Measurements from ENCODE around the gene ARHGEF7. TPM values are rescaled to one million over a fixed set of nuclear protein-coding genes. Genes with fewer than 3 reads are reported as not detected.

Gene ARHGEF7
- total RNA-seq, 5 donors from 2014 or later (not counting 1 experiment from before 2014, with no cell fraction given): 68.0 to 85.8 (median 83.7) TPM

DNA sequence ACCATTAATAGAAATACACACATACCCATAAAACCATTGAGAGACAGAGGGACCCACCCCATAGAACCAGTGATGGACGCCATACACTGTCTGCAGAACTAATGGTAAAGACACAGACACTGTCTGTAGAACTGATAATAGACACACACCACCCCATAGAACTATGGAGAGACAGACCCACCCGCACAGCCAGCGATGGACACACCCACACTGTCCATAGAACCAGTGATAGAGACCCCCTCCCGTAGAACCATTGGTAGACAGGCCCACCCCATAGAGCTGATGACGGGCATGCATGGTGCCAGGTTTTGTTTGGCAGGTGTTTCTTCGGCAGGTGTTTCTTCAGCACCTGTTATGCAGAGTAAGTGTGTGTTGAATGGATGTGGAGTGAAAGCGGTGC lies 117.1 kb downstream of the ARHGEF7 start:
- Mint-ChIP-seq H3K27ac (no peak overlapping the region), H3K4me3 (no peak overlapping the region), H3K4me1 (peaks cover 18 to 44% (median 23%) of the 10 kb centered on the region in 3 donors), H3K27me3 (no peaks in the 10 kb centered on the region), H3K36me3 (peaks cover 49% of the 10 kb centered on the region), H3K9me3 (no peaks in the 10 kb centered on the region)
- 97% methylated on average over 6 of the region's 7 CpGs for WGBS (ENCODE audit: insufficient coverage)
- H3K9me3 ChIP-seq: no peaks in the 10 kb centered on the region
- H3K27ac ChIP-seq (ENCODE audit: low read length): no peak overlapping the region
- H3K4me1 ChIP-seq (ENCODE audit: control insufficient read depth in 1 of 2, extremely low read depth in 1 of 2, insufficient read depth in 2 of 2, low read length in 2 of 2): no peaks in the 10 kb centered on the region
- no peak for ATAC-seq (replicated peaks in 1 of 4)
- H3K36me3 ChIP-seq (ENCODE audit: control insufficient read depth in 2 of 2, extremely low read depth in 1 of 2, insufficient read depth in 1 of 2, low read length in 1 of 2): peaks cover 27 to 50% of the 10 kb centered on the region in 2 donors
- ChIA-PET CTCF (no interaction called here), POLR2A (no interaction called here)
- no peaks in the 10 kb centered on the region for H3K27me3 ChIP-seq (replicated peaks in 1 of 2; ENCODE audit: control insufficient read depth in 2 of 2, extremely low read depth in 1 of 2, insufficient read depth in 2 of 2, low read length in 1 of 2)
- DNase-seq: no peak
- no peak overlapping the region for H3K4me3 ChIP-seq (ENCODE audit: control insufficient read depth in 1 of 2, extremely low read depth in 1 of 2, low read length in 1 of 2)

- H3K4me1 ChIP-seq (ENCODE audit: control insufficient read depth in 1 of 2, extremely low read depth in 1 of 2, insufficient read depth in 2 of 2, low read length in 2 of 2): no peaks in the 10 kb centered on the region
- H3K36me3 ChIP-seq (ENCODE audit: control insufficient read depth in 2 of 2, extremely low read depth in 1 of 2, insufficient read depth in 1 of 2, low read length in 1 of 2): peaks cover 27 to 43% of the 10 kb centered on the region in 2 donors
- no peak for ATAC-seq (replicated peaks in 1 of 4)
- Mint-ChIP-seq H3K9me3 (no peaks in the 10 kb centered on the region), H3K27me3 (no peaks in the 10 kb centered on the region), H3K36me3 (peaks cover 48% of the 10 kb centered on the region), H3K4me1 (peaks cover 17 to 51% (median 19%) of the 10 kb centered on the region in 3 donors), H3K4me3 (no peak overlapping the region), H3K27ac (no peak overlapping the region)
- H3K27me3 ChIP-seq (replicated peaks in 1 of 2; ENCODE audit: control insufficient read depth in 2 of 2, extremely low read depth in 1 of 2, insufficient read depth in 2 of 2, low read length in 1 of 2): no peaks in the 10 kb centered on the region
- ChIA-PET CTCF (no interaction called here), POLR2A (no interaction called here)
- no peak overlapping the region for H3K27ac ChIP-seq (ENCODE audit: low read length)
- no peak for DNase-seq
- H3K4me3 ChIP-seq (ENCODE audit: control insufficient read depth in 1 of 2, extremely low read depth in 1 of 2, low read length in 1 of 2): no peak overlapping the region
- WGBS (ENCODE audit: insufficient coverage): no CpG with 5 or more reads among the region's 1 CpG
- H3K9me3 ChIP-seq: no peaks in the 10 kb centered on the region
Observed at GRCh38 chr13:111233080-111233479, 118.0 kb downstream of the ARHGEF7 start.

- POLR2A ChIA-PET: no interaction called here
- Mint-ChIP-seq H3K4me1 (peaks cover 2 to 32% (median 4%) of the 10 kb centered on the region in 3 donors), H3K36me3 (peaks cover 57% of the 10 kb centered on the region), H3K27ac (no peak overlapping the region), H3K27me3 (no peaks in the 10 kb centered on the region), H3K4me3 (no peak overlapping the region), H3K9me3 (no peaks in the 10 kb centered on the region)
- Histone ChIP-seq H3K27me3 (replicated peaks in 1 of 2; ENCODE audit: control insufficient read depth in 2 of 2, extremely low read depth in 1 of 2, insufficient read depth in 2 of 2, low read length in 1 of 2) (no peaks in the 10 kb centered on the region), H3K4me3 (ENCODE audit: control insufficient read depth in 1 of 2, extremely low read depth in 1 of 2, low read length in 1 of 2) (no peak overlapping the region), H3K27ac (ENCODE audit: low read length) (no peak overlapping the region), H3K4me1 (ENCODE audit: control insufficient read depth in 1 of 2, extremely low read depth in 1 of 2, insufficient read depth in 2 of 2, low read length in 2 of 2) (no peaks in the 10 kb centered on the region), H3K9me3 (no peaks in the 10 kb centered on the region), H3K36me3 (ENCODE audit: control insufficient read depth in 2 of 2, extremely low read depth in 1 of 2, insufficient read depth in 1 of 2, low read length in 1 of 2) (peaks cover 2 to 23% of the 10 kb centered on the region in 2 donors)
- DNase-seq: no peak
- no peak for ATAC-seq (replicated peaks in 1 of 4)
- CTCF ChIA-PET: no interaction called here
- 97% methylated on average over 8 of the region's 15 CpGs for WGBS (ENCODE audit: insufficient coverage)
Observed at GRCh38 chr13:111239764-111240670, 124.9 kb downstream of the ARHGEF7 start.

DNA sequence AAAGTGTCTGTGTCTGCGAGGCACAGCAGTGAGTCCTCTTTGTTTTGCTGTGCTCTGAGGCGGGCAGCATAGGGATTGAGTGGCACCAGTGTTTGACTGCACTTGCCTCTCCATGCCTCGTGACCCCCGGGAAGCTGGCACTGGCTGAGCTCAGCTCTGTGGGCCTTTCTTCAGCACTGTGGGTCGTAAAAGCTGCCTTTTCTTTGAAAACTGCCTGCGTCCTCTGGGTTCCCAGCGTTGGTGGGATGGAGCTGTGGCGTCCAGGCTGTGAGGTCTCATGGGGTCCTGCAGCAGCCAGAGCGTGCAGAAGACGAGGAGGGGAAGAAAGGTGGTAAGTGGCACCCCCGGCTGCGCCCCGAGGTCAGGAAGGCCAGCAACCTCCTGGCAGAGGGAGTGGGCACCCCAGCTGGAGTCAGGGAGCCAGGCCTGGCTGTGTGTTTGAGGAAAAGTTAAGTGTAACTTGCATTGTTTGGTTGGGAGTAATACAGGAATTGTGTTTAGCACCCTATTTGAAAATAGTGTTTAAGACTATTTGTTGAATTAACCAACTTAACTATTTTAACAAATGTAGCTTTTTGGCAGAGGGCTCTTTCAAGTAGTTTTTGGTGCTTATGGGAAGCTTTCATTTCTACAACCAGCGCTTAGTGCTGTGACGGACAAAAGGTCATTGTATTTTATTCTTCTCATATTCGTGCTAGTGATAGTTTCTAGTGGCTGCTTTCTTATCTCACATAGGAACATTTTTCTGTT lies 126.1 kb downstream of the ARHGEF7 start:
- Mint-ChIP-seq H3K27ac (no peak overlapping the region), H3K27me3 (no peaks in the 10 kb centered on the region), H3K4me1 (peaks cover 2 to 23% (median 4%) of the 10 kb centered on the region in 3 donors), H3K4me3 (no peak overlapping the region), H3K36me3 (peaks cover 64% of the 10 kb centered on the region), H3K9me3 (no peaks in the 10 kb centered on the region)
- Histone ChIP-seq H3K27me3 (replicated peaks in 1 of 2; ENCODE audit: control insufficient read depth in 2 of 2, extremely low read depth in 1 of 2, insufficient read depth in 2 of 2, low read length in 1 of 2) (no peaks in the 10 kb centered on the region), H3K9me3 (no peaks in the 10 kb centered on the region), H3K27ac (ENCODE audit: low read length) (no peak overlapping the region), H3K4me1 (ENCODE audit: control insufficient read depth in 1 of 2, extremely low read depth in 1 of 2, insufficient read depth in 2 of 2, low read length in 2 of 2) (no peaks in the 10 kb centered on the region), H3K4me3 (ENCODE audit: control insufficient read depth in 1 of 2, extremely low read depth in 1 of 2, low read length in 1 of 2) (no peak overlapping the region), H3K36me3 (ENCODE audit: control insufficient read depth in 2 of 2, extremely low read depth in 1 of 2, insufficient read depth in 1 of 2, low read length in 1 of 2) (peaks cover 0 to 32% of the 10 kb centered on the region in 2 donors)
- ChIA-PET POLR2A (no interaction called here), CTCF (no interaction called here)
- WGBS (ENCODE audit: insufficient coverage): 89% methylated on average over 11 of the region's 16 CpGs
- ATAC-seq (replicated peaks in 1 of 4) (no peak), DNase-seq (no peak)

- peaks cover 2 to 23% (median 4%) of the 10 kb centered on the region in 3 donors for H3K4me1 Mint-ChIP-seq
- ChIA-PET CTCF (no interaction called here), POLR2A (no interaction called here)
- Histone ChIP-seq H3K36me3 (ENCODE audit: control insufficient read depth in 2 of 2, extremely low read depth in 1 of 2, insufficient read depth in 1 of 2, low read length in 1 of 2) (peaks cover 0 to 38% of the 10 kb centered on the region in 2 donors), H3K4me1 (ENCODE audit: control insufficient read depth in 1 of 2, extremely low read depth in 1 of 2, insufficient read depth in 2 of 2, low read length in 2 of 2) (no peaks in the 10 kb centered on the region), H3K4me3 (ENCODE audit: control insufficient read depth in 1 of 2, extremely low read depth in 1 of 2, low read length in 1 of 2) (no peak overlapping the region), H3K27me3 (replicated peaks in 1 of 2; ENCODE audit: control insufficient read depth in 2 of 2, extremely low read depth in 1 of 2, insufficient read depth in 2 of 2, low read length in 1 of 2) (no peaks in the 10 kb centered on the region), H3K9me3 (no peaks in the 10 kb centered on the region), H3K27ac (ENCODE audit: low read length) (no peak overlapping the region)
- DNase-seq (no peak), ATAC-seq (replicated peaks in 1 of 4) (no peak)
- H3K9me3 Mint-ChIP-seq: no peaks in the 10 kb centered on the region
- no peaks in the 10 kb centered on the region for H3K27me3 Mint-ChIP-seq
- no peak overlapping the region for H3K4me3 Mint-ChIP-seq
- WGBS (ENCODE audit: insufficient coverage): 100% methylated on average over 6 of the region's 11 CpGs
- no peak overlapping the region for H3K27ac Mint-ChIP-seq
- peaks cover 70% of the 10 kb centered on the region for H3K36me3 Mint-ChIP-seq
Observed at GRCh38 chr13:111241862-111242261, 126.8 kb downstream of the ARHGEF7 start.

GRCh38 chr13:111242585-111242984 lies 127.5 kb downstream of the ARHGEF7 start:
- H3K4me3 ChIP-seq (ENCODE audit: control insufficient read depth in 1 of 2, extremely low read depth in 1 of 2, low read length in 1 of 2): no peak overlapping the region
- H3K27ac Mint-ChIP-seq: no peak overlapping the region
- POLR2A ChIA-PET: no interaction called here
- no peaks in the 10 kb centered on the region for H3K9me3 ChIP-seq
- no peak for ATAC-seq (replicated peaks in 1 of 4)
- no peak overlapping the region for H3K27ac ChIP-seq (ENCODE audit: low read length)
- peaks cover 3 to 42% of the 10 kb centered on the region in 2 donors for H3K36me3 ChIP-seq (ENCODE audit: control insufficient read depth in 2 of 2, extremely low read depth in 1 of 2, insufficient read depth in 1 of 2, low read length in 1 of 2)
- peaks cover 71% of the 10 kb centered on the region for H3K36me3 Mint-ChIP-seq
- CTCF ChIA-PET: interaction anchor here in 1 of 2 donors (0.6 kb wide), 1 partner anchor 175 kb away, joined by 3 read pairs; no protein-coding TSS in a partner anchor
- no peak for DNase-seq
- no peaks in the 10 kb centered on the region for H3K27me3 Mint-ChIP-seq
- H3K4me1 Mint-ChIP-seq: peaks cover 2 to 22% (median 2%) of the 10 kb centered on the region in 3 donors
- no peaks in the 10 kb centered on the region for H3K4me1 ChIP-seq (ENCODE audit: control insufficient read depth in 1 of 2, extremely low read depth in 1 of 2, insufficient read depth in 2 of 2, low read length in 2 of 2)
- H3K4me3 Mint-ChIP-seq: no peak overlapping the region
- H3K9me3 Mint-ChIP-seq: no peaks in the 10 kb centered on the region
- WGBS (ENCODE audit: insufficient coverage): 99% methylated on average over 8 of the region's 8 CpGs
- H3K27me3 ChIP-seq (replicated peaks in 1 of 2; ENCODE audit: control insufficient read depth in 2 of 2, extremely low read depth in 1 of 2, insufficient read depth in 2 of 2, low read length in 1 of 2): no peaks in the 10 kb centered on the region
